ES-I3 (cell line): Measurements from ENCODE around the gene TAF1C.

Source experiments
- H3K36me3 ChIP-seq: 2 replicates; pipeline ENCODE4 v1.6.1; 2013; ENCODE audit warnings: mild to moderate bottlenecking, low read length, control low read depth, moderate library complexity; ENCODE audit not compliant: insufficient read depth
- H3K4me1 ChIP-seq: 2 replicates; pipeline ENCODE4 v1.6.1; 2013; ENCODE audit warnings: mild to moderate bottlenecking, control low read depth, low read length; ENCODE audit not compliant: insufficient read depth
- H3K9ac ChIP-seq: 2 replicates; pipeline ENCODE4 v1.6.1; 2013; ENCODE audit warnings: low read depth, mild to moderate bottlenecking, low read length, moderate library complexity
- H3K9me3 ChIP-seq: 2 replicates; pipeline ENCODE4 v1.6.1; 2013; ENCODE audit warnings: mild to moderate bottlenecking, low read length, moderate library complexity; ENCODE audit not compliant: control insufficient read depth, insufficient read depth

Gene TAF1C

GRCh38 chr16:84199097-84199496 lies 12.2 kb upstream of the TAF1C start:
- no peak overlapping the region for H3K9ac ChIP-seq
- no peaks in the 10 kb centered on the region for H3K36me3 ChIP-seq
- no peaks in the 10 kb centered on the region for H3K4me1 ChIP-seq
- H3K9me3 ChIP-seq, result no peaks in the 10 kb centered on the region

DNA sequence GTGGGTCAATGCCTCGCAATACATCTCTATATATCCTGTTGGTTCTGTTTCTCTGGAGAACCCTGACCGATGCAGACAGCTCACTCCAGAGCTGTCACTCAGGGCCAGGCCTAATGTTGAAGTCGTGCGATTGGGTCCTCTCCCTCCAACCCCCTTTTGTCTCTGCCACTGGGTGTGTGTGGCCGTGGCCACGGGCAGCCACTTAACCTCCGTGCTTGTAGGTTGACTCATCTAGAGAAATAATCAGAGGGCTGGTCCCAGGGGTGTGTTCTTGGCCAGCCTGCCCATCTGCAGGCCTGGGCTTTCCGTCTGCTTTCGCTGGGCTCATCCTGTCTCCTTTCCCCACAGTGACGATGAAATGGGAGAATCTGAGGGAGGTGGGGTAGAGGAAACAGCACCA lies 11.5 kb upstream of the TAF1C start:
- H3K9ac ChIP-seq, result no peak overlapping the region
- no peaks in the 10 kb centered on the region for H3K9me3 ChIP-seq
- peaks cover under 1% of the 10 kb centered on the region; the same call in 1 of the 2 replicates for H3K4me1 ChIP-seq
- H3K36me3 ChIP-seq, result no peaks in the 10 kb centered on the region

- no peaks in the 10 kb centered on the region for H3K9me3 ChIP-seq
- H3K36me3 ChIP-seq, result no peaks in the 10 kb centered on the region
- peaks cover 6% of the 10 kb centered on the region; the same call in 1 of the 2 replicates for H3K4me1 ChIP-seq
- H3K9ac ChIP-seq, result no peak overlapping the region
These were observed 10.7 kb upstream of the TAF1C start for GRCh38 chr16:84197466-84198128.

GRCh38 chr16:84196727-84197394 lies 10.0 kb upstream of the TAF1C start:
- no peaks in the 10 kb centered on the region for H3K36me3 ChIP-seq
- no peak overlapping the region for H3K9ac ChIP-seq
- peaks cover 6% of the 10 kb centered on the region; the same call in 1 of the 2 replicates for H3K4me1 ChIP-seq
- H3K9me3 ChIP-seq, result no peaks in the 10 kb centered on the region

DNA sequence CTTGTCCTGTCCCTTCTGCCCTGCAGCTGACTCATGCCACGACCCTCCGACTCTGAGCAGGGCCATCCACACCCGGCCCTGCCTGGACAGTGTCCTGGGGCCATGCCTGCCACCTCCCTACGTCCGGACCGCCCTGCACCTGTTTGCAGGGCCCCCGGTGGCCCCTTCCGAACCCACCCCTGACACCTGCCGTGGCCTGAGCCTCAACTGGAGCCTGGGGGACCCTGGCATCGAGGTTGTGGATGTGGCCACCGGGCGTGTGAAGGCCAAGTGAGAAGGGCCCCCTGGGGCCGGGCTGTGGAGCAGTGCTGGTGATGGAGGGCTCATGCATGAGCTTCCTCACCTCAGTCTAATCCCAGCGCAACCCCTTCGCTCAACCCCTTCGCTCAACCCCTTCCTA lies 9.2 kb upstream of the TAF1C start:
- Histone ChIP-seq H3K4me1 (peaks cover 6% of the 10 kb centered on the region; the same call in 1 of the 2 replicates), H3K36me3 (no peaks in the 10 kb centered on the region), H3K9me3 (no peaks in the 10 kb centered on the region), H3K9ac (no peak overlapping the region)

DNA sequence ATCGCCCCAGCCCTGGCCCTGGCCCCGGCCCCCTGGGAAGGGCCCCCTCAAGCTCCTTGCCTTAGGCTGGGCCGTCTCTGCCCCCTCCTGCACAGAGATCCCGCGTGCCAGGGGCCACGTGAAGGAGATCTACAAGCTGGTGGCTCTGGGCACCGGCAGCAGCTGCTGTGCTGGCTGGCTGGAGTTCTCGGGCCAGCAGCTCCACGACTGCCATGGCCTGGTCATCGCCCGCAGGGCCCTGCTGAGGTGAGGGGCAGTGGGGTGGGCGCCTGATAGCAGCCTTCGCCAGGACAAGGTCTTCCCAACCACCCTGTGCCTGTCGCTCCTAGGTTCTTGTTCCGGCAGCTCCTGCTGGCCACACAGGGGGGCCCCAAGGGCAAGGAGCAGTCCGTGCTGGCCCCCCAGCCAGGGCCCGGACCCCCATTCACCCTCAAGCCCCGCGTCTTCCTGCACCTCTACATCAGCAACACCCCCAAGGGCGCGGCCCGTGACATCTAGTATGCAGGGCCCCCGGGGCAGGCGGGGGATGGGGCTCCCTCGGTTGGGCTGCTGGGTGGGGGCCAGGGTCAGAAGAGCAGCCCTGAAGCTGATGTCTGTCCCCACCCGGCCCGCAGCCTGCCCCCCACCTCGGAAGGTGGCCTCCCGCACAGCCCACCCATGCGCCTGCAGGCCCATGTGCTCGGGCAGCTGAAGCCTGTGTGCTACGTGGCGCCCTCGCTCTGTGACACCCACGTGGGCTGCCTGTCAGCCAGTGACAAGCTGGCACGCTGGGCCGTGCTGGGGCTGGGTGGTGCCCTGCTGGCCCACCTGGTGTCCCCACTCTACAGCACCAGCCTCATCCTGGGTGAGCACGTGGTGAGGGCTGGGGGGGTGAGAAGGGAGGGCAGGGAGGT lies 8.6 kb upstream of the TAF1C start:
- no peaks in the 10 kb centered on the region for H3K9me3 ChIP-seq
- H3K36me3 ChIP-seq, result no peaks in the 10 kb centered on the region
- peaks cover 6% of the 10 kb centered on the region; the same call in 1 of the 2 replicates for H3K4me1 ChIP-seq
- no peak overlapping the region for H3K9ac ChIP-seq

GRCh38 chr16:84194470-84195200 lies 7.8 kb upstream of the TAF1C start:
- peaks cover 6% of the 10 kb centered on the region; the same call in 1 of the 2 replicates for H3K4me1 ChIP-seq
- H3K9me3 ChIP-seq, result no peaks in the 10 kb centered on the region
- H3K9ac ChIP-seq, result no peak overlapping the region
- H3K36me3 ChIP-seq, result no peaks in the 10 kb centered on the region

GRCh38 chr16:84194018-84194417 lies 7.2 kb upstream of the TAF1C start:
- H3K36me3 ChIP-seq, result no peaks in the 10 kb centered on the region
- no peak overlapping the region for H3K9ac ChIP-seq
- peaks cover 6% of the 10 kb centered on the region; the same call in 1 of the 2 replicates for H3K4me1 ChIP-seq
- no peaks in the 10 kb centered on the region for H3K9me3 ChIP-seq

- H3K9me3 ChIP-seq, result no peaks in the 10 kb centered on the region
- H3K4me1 ChIP-seq, result peaks cover 6% of the 10 kb centered on the region; the same call in 1 of the 2 replicates
- H3K36me3 ChIP-seq, result no peaks in the 10 kb centered on the region
- no peak overlapping the region for H3K9ac ChIP-seq
These were observed 6.6 kb upstream of the TAF1C start for GRCh38 chr16:84193480-84193879.

- Histone ChIP-seq H3K9ac (no peak overlapping the region), H3K36me3 (no peaks in the 10 kb centered on the region), H3K4me1 (peaks cover 6% of the 10 kb centered on the region), H3K9me3 (no peaks in the 10 kb centered on the region)
These were observed 4.6 kb upstream of the TAF1C start for GRCh38 chr16:84191466-84191865.

DNA sequence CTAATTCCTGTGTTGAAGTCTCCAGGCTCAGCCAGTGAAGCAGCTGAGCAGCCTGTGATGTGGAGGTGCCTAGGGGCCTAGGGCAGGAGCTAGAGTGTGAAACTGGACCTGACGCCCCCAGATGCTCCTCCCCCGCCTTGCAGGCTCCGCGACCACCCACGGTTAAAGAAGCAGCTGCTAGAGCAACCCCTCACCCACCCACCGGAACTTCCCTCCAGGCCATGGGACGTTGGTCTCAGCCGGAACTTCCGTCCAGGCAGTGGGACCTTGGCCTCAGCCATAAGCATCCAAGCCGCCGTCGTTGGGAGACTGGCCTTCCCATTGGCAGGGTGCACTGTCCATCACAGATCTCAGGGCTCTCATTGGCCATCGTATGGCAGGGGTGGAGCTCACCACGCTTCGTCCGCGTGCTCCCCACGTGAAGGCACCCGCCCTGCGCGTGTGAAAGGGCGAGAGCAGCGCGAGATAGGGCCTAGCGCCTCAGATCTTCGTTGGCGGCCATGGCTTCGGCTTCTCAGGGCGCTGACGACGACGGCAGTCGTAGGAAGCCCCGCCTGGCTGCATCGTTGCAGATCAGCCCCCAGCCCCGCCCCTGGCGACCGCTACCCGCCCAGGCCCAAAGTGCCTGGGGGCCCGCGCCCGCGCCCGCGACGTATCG lies 4.0 kb upstream of the TAF1C start, which contains the start of gene ADAD2:
Gene ADAD2 (plus strand): TSS at position 427 of the 658 bp plus-strand sequence. CDS start 74 bp downstream, at position 501.
- H3K9me3 ChIP-seq, result no peaks in the 10 kb centered on the region

DNA sequence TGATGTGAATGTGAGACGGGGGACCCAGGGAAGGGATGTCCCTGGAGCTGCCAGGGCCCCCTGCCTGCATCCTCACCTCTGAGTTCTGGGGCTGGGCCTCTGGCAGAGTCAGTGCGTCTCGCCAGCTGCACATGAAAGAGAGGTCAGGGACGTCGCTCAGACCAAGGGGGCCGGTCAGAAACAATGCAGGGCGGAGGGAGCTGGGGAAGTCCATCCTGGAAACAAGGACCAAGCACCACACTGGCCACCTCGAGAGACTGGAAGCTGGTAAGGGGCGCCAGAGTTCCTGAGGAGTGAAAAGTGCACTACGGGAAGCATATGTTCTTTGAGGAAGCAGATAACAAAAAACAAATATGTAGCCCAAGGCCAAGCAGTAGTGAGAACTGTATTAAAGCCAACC lies 2.1 kb downstream of the TAF1C start:
- H3K9ac ChIP-seq, result no peak overlapping the region
- no peaks in the 10 kb centered on the region; the same call in 1 of the 2 replicates for H3K4me1 ChIP-seq
- H3K36me3 ChIP-seq, result peaks cover 7% of the 10 kb centered on the region; the same call in 1 of the 2 replicates
- no peaks in the 10 kb centered on the region for H3K9me3 ChIP-seq

More for the DNA sequence above, 4.0 kb upstream of the TAF1C start, which contains the start of gene ADAD2:
- H3K4me1 ChIP-seq, result peaks cover 6% of the 10 kb centered on the region
- H3K36me3 ChIP-seq, result no peaks in the 10 kb centered on the region
- H3K9ac ChIP-seq, result no peak within 1 kb of the TSS

DNA sequence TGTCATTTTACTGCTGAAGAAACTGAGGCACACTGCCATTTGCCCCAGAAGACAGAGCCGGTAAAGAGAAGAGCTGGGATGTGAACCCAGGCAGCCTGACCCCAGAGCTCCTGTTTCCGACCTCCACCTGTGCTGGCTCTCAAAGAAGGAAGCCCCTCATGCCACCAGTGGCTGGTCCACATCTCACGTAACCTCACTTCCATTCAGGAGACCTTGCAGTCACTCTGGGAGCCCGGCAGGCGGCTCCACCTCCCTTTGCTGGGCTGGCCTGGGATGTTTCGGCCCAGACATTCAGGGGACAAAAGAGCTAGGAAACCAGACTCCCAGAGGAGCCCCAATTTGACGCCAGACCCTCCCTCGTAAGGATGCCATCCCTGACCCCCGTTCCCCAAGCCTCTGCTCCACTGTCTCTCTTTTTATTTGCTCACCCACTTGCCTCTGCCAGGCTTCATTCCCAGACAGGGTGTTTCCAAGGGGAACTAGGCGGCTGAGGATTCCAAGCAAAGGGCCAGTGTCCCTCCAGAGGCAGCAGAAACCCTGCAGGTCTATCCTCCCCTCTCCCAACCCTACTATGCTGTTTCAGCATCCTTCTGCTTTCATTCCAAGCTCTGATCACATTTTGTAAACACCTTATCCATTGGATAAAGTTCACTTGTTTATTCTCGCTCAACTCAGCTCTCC lies 2.8 kb downstream of the TAF1C start:
- Histone ChIP-seq H3K9me3 (no peaks in the 10 kb centered on the region), H3K9ac (no peak overlapping the region), H3K4me1 (no peaks in the 10 kb centered on the region; the same call in 1 of the 2 replicates), H3K36me3 (peaks cover 7% of the 10 kb centered on the region; the same call in 1 of the 2 replicates)
